ENCODE measurements around the gene ABHD2. TPM values are rescaled to one million over a fixed set of nuclear protein-coding genes. Genes with fewer than 3 reads are reported as not detected.
A peak's percentile ranks its signal among the peaks of the same experiment; 100 is the strongest.
"Not testable (repeated sequence)": the region's sequence is repeated elsewhere in the genome, so short reads cannot be mapped to it uniquely, and the experiment has no call there.

The ABHD2 gene
- total and polyA plus RNA-seq, 9 of the 15 experiments (the other 6 are each of a cell fraction or from before 2014, with no cell fraction given), result 16.9 to 99.8 (median 47.5) TPM

- TF ChIP-seq HES1 (IDR thresholded peaks at IDR 0.05; ENCODE audit: low read depth), result no peak
Observed at GRCh38 chr15:89231832-89232231, 143.6 kb downstream of the ABHD2 start (continued).

- H2AFZ ChIP-seq (ENCODE audit: low read depth, low read length); ATAC-seq; H3K9me3 ChIP-seq (replicated peaks; ENCODE audit: control insufficient read depth, insufficient read depth, low read depth, low read length); DNase-seq (ENCODE audit: extremely low read depth in 1 of 4, low spot score in 3 of 4); H3K27ac ChIP-seq (ENCODE audit: extremely low read depth, low read depth, low read length); H3K9me1 ChIP-seq (ENCODE audit: control insufficient read depth, insufficient read depth, low read length); H3K4me3 ChIP-seq; H3K9ac ChIP-seq (ENCODE audit: insufficient read depth in 1 of 2, low read depth in 2 of 2, low read length in 2 of 2); H3K36me3 ChIP-seq (ENCODE audit: control insufficient read depth, insufficient read depth, low read length); H3K4me2 ChIP-seq (ENCODE audit: insufficient read depth, low read length); H4K20me1 ChIP-seq (replicated peaks; ENCODE audit: control insufficient read depth, insufficient read depth, low read length); intact Hi-C loops (cut with micrococcal nuclease); BruUV-seq (replicated peaks); CTCF ChIA-PET (ENCODE audit: low intra/inter-chr PET ratio); H3K27me3 ChIP-seq (ENCODE audit: control insufficient read depth in 2 of 2, insufficient read depth in 2 of 2, low read length in 2 of 2); in situ Hi-C loops (cut with MboI); FAIRE-seq: not testable (repeated sequence)
- POLR2A ChIA-PET, result interaction anchor here (0.8 to 0.9 kb wide), 2 partner anchors 17 to 581 kb away, joined by 3 read pairs; no protein-coding TSS in a partner anchor
- peaks cover 13% of the 10 kb centered on the region for H3K79me2 ChIP-seq (ENCODE audit: control insufficient read depth, insufficient read depth, low read length)
- peaks cover 5 to 11% of the 10 kb centered on the region in 2 experiments; a peak in 3 of 5 replicates for H3K4me1 ChIP-seq (replicated peaks in 1 of 2; ENCODE audit: control insufficient read depth in 2 of 2, insufficient read depth in 2 of 2, low read length in 2 of 2)
- WGBS (ENCODE audit: insufficient coverage, low coverage, missing lambda C conversion rate), result 22% methylated on average over 12 of the region's 12 CpGs
- TF ChIP-seq CBX5 (IDR thresholded peaks at IDR 0.05; ENCODE audit: borderline replicate concordance, low read depth), result 0 out of 2 replicates have a peak, but pooled peaks have one; percentile 42
Observed at GRCh38 chr15:89239883-89240810, 151.9 kb downstream of the ABHD2 start.
